ENCODE results near the gene NUCB2. TPM values are rescaled to one million over a fixed set of nuclear protein-coding genes. Genes with fewer than 3 reads are reported as not detected.

NUCB2 gene
- total and polyA plus RNA-seq, 2 of the 8 experiments (the other 6 are each of a cell fraction or from before 2014, with no cell fraction given), result 9.0 to 34.2 TPM

DNA sequence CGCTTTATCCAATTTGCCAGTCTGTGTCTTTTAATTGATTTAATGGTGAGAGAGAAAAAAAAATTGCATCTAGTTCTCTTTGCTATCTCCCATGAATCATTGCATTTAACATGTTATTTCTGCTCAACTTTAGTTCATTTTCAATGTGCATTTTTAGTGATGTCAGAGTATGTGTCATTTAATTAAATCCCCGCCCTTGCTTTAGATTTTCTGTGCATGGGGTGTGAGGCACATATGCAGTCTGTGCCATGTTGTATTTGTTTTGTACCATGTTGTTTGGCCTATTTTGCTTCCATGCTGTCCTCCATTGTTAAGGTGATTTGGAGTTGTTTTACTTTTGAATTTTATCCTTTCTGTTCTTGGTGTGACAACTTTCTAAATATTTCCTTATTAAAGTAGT, 66.7 kb downstream of the NUCB2 start:
- Histone ChIP-seq H2AFZ (ENCODE audit: low read length) (no peak overlapping the region), H2AK5ac (ENCODE audit: low read depth, low read length) (no peak overlapping the region), H3K23ac (ENCODE audit: insufficient read length) (no peak overlapping the region), H3K27ac (ENCODE audit: low read depth, low read length) (no peak overlapping the region), H3K14ac (ENCODE audit: insufficient read length) (no peak overlapping the region), H3K9ac (replicated peaks in 1 of 4; ENCODE audit: extremely low read depth in 1 of 4, low read depth in 3 of 4, low read length in 3 of 4) (no peak overlapping the region), H3K56ac (replicated peaks; ENCODE audit: insufficient read length, low read depth, low read length) (no peak overlapping the region), H4K8ac (ENCODE audit: extremely low read depth, insufficient read depth, low read length) (no peak overlapping the region), H2BK120ac (replicated peaks; ENCODE audit: low read depth, low read length) (no peak overlapping the region), H2BK15ac (ENCODE audit: low read length) (no peak overlapping the region), H3K27me3 (replicated peaks in 1 of 4; ENCODE audit: control insufficient read depth in 3 of 4, extremely low read depth in 1 of 4, insufficient read depth in 3 of 4, low read length in 3 of 4) (no peaks in the 10 kb centered on the region), H2BK5ac (ENCODE audit: low read depth, low read length) (no peak overlapping the region), H3K4ac (replicated peaks; ENCODE audit: insufficient read length, low read depth, low read length) (no peak overlapping the region), H3K18ac (ENCODE audit: extremely low read depth, low read length) (no peak overlapping the region), H3K4me1 (replicated peaks in 1 of 4; ENCODE audit: control insufficient read depth in 3 of 4, insufficient read depth in 4 of 4, low read length in 3 of 4) (no peaks in the 10 kb centered on the region), H3K9me3 (ENCODE audit: insufficient read depth in 2 of 2, low read depth in 1 of 2, low read length in 1 of 2) (no peaks in the 10 kb centered on the region), H3K4me3 (ENCODE audit: extremely low read depth in 1 of 4, insufficient read depth in 2 of 4, low read depth in 3 of 4, low read length in 4 of 4) (no peak overlapping the region), H3K79me1 (ENCODE audit: low read depth, low read length) (no peaks in the 10 kb centered on the region), H3K4me2 (ENCODE audit: insufficient read depth in 1 of 2, low read depth in 2 of 2, low read length in 2 of 2) (no peak overlapping the region), H2BK12ac (ENCODE audit: low read depth, low read length) (no peak overlapping the region), H4K91ac (replicated peaks; ENCODE audit: insufficient read length, low read length) (no peak overlapping the region), H3K79me2 (ENCODE audit: control insufficient read depth in 1 of 2, insufficient read depth in 2 of 2, low read length in 2 of 2) (no peaks in the 10 kb centered on the region), H3K36me3 (ENCODE audit: control insufficient read depth in 2 of 4, insufficient read depth in 4 of 4, low read length in 3 of 4) (no peaks in the 10 kb centered on the region), H4K5ac (ENCODE audit: insufficient read length, low read depth, low read length) (no peak overlapping the region), H4K20me1 (replicated peaks in 1 of 2; ENCODE audit: control insufficient read depth in 1 of 2, insufficient read depth in 2 of 2, low read length in 2 of 2) (no peaks in the 10 kb centered on the region), H3K23me2 (ENCODE audit: low read depth, low read length) (no peaks in the 10 kb centered on the region), H2BK20ac (ENCODE audit: low read length) (no peak overlapping the region)
- POLR2A ChIA-PET (ENCODE audit: partially characterized antibody), result no interaction called here
- FAIRE-seq (no peak), DNase-seq (ENCODE audit: low read depth in 1 of 2, low spot score in 2 of 2) (no peak)
- CTCF ChIA-PET (ENCODE audit: partially characterized antibody), result no interaction called here
- WGBS, 2 experiments (ENCODE audit: extremely low coverage in 1 of 2, insufficient coverage in 1 of 2, insufficient read length in 1 of 2, insufficient replicate concordance in 2 of 2, low coverage in 1 of 2, low lambda C conversion rate in 2 of 2, missing lambda C conversion rate in 1 of 2), result 84% methylated on average over 2 of the region's 2 CpGs; no CpG with 5 or more reads in 1 of the 2 experiments
- TF ChIP-seq FOSL1 (IDR thresholded peaks at IDR 0.05; ENCODE audit: insufficient read depth, low read depth, low read length) (no peak), BCL11A (IDR thresholded peaks at IDR 0.05; ENCODE audit: low read depth in 2 of 2, low read length in 2 of 2) (no peak), TAF1 (IDR thresholded peaks at IDR 0.05; ENCODE audit: low read depth, low read length) (no peak), ASH2L (IDR thresholded peaks at IDR 0.05; ENCODE audit: low read length) (no peak), RBBP5 (IDR thresholded peaks at IDR 0.05; ENCODE audit: borderline replicate concordance, low read depth, low read length) (no peak), EZH2 (IDR thresholded peaks at IDR 0.05; ENCODE audit: low read depth, low read length, severe bottlenecking) (no peak)

All from H1 (cell line).